Parathyroid adenoma (tissue), 2 donors: ENCODE results near the gene VDAC2.
"Not testable (repeated sequence)": the region's sequence is repeated elsewhere in the genome, so short reads cannot be mapped to it uniquely, and the experiment has no call there.

Source experiments
- H2AFZ ChIP-seq: fragments of 300-600 bp; sonication (generic); one replicate; pipeline ENCODE4 v1.7.0; 2017; ENCODE audit warnings: antibody characterized with exemption, mild to moderate bottlenecking
- H3K27ac ChIP-seq: fragments of 300-600 bp; sonication (generic); one replicate; pipeline ENCODE4 v1.7.0; 2017
- H3K27me3 ChIP-seq: fragments of 300-600 bp; sonication (generic); one replicate; pipeline ENCODE4 v1.7.0; 2017; ENCODE audit warnings: low read length; ENCODE audit not compliant: control insufficient read depth, insufficient read depth
- H3K36me3 ChIP-seq: fragments of 300-600 bp; sonication (generic); one replicate; pipeline ENCODE4 v1.7.0; 2017; ENCODE audit warnings: low read length; ENCODE audit not compliant: control insufficient read depth, insufficient read depth
- H3K4me1 ChIP-seq: fragments of 300-600 bp; sonication (generic); one replicate; pipeline ENCODE4 v1.7.0; 2017; ENCODE audit warnings: control low read depth
- H3K4me2 ChIP-seq: fragments of 300-600 bp; sonication (generic); one replicate; pipeline ENCODE4 v1.7.0; 2017; ENCODE audit warnings: low read length
- H3K4me3 ChIP-seq: fragments of 300-600 bp; sonication (generic); one replicate; pipeline ENCODE4 v1.7.0; 2017; ENCODE audit warnings: low read depth, low read length
- H3K79me2 ChIP-seq: fragments of 300-600 bp; sonication (generic); one replicate; pipeline ENCODE4 v1.7.0; 2017; ENCODE audit warnings: control low read depth
- H3K9ac ChIP-seq: fragments of 300-600 bp; sonication (generic); one replicate; pipeline ENCODE4 v1.7.0; 2017; ENCODE audit warnings: mild to moderate bottlenecking
- H3K9me3 ChIP-seq: fragments of 300-600 bp; sonication (generic); one replicate; pipeline ENCODE4 v1.7.0; 2017; ENCODE audit warnings: low read length; ENCODE audit not compliant: control insufficient read depth
- CTCF ChIP-seq: fragments of 300-600 bp; sonication (generic); IDR thresholded peaks from one replicate; pipeline ENCODE4 v1.7.0; 2017; ENCODE audit warnings: antibody characterized with exemption, mild to moderate bottlenecking
- donor health status: primary hyperparathyroidism.

VDAC2 gene

DNA sequence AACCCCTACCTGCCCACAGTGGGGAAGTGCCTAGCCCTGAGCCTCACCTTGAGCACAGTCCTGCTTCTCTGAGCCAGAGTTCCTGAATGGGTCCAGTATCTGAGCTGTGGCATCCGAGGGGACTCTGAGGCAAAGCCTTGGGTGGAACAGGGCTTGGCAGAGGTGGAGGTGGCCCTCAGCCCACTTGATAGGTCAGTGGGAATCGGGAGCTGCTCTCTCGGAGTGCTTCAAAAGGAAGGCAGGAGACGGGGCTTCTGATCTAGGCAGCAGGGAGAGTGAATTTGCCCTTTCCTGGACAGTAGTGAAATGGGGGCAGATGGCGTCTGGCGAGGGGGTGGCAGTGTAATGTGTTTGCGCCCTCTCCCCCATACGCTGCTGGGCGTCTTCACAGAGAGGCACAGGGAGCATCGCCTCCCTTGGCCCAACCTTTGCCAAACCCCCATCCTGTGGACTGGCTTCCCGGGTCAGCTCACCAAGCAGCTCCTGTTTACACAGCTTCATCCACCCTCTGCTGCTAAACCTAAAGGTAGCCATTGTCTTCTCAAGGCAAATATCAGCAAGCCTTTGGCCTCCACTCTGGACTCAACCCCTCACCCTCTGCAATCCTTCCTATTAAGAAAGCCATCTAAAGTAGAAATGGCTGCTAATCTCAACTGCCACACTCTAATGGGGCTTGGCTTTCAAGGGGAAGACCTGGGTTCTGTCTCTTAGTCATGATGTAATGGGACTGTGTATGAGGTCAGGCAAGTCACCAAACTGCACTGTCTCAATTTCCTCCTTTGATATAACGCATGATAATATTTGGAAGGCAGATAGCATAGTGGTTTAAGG lies 21.1 kb upstream of the VDAC2 start:
- H3K27me3 ChIP-seq: no peaks in the 10 kb centered on the region

GRCh38 chr10:75191821-75192568 lies 18.6 kb upstream of the VDAC2 start:
- Histone ChIP-seq H3K9ac (no peak overlapping the region), H3K4me3 (no peak overlapping the region), H3K79me2 (peaks cover 10% of the 10 kb centered on the region), H3K27ac (no peak overlapping the region), H3K27me3 (no peaks in the 10 kb centered on the region), H2AFZ (no peak overlapping the region), H3K4me1 (no peaks in the 10 kb centered on the region), H3K9me3 (no peaks in the 10 kb centered on the region), H3K4me2 (no peak overlapping the region), H3K36me3 (no peaks in the 10 kb centered on the region)
- TF ChIP-seq CTCF: no peak

More for the DNA sequence above, 21.1 kb upstream of the VDAC2 start:
- H3K4me1 ChIP-seq: no peaks in the 10 kb centered on the region
- H3K27ac ChIP-seq: no peak overlapping the region
- H3K79me2 ChIP-seq: peaks cover 3% of the 10 kb centered on the region
- H3K9me3 ChIP-seq: no peaks in the 10 kb centered on the region
- TF ChIP-seq CTCF: no peak
- no peak overlapping the region for H3K4me2 ChIP-seq
- no peak overlapping the region for H2AFZ ChIP-seq
- H3K9ac ChIP-seq: no peak overlapping the region
- H3K4me3 ChIP-seq: no peak overlapping the region
- H3K36me3 ChIP-seq: no peaks in the 10 kb centered on the region

DNA sequence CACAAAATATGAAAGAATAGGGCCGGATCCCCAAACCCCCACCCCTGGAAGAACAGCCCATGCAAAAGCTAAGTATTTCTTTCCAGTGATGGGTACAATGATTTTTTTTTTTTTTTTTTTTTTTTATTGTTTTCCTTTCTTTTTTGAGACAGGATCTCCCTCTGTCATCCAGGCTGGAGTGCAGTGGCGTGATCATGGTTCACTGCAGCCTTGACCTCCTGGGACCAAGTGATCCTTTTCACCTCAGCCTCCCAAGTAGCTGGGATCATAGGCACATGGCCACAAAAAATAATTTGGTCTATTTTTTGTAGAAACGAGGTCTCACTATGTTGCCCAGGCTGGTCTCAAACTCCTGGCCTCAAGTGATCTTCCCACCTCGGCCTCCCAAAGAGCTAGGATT lies 16.0 kb upstream of the VDAC2 start:
- peaks cover 10% of the 10 kb centered on the region for H3K79me2 ChIP-seq
- not testable (repeated sequence) for H3K4me1 ChIP-seq, H3K9me3 ChIP-seq, H3K27me3 ChIP-seq, H3K36me3 ChIP-seq, H3K4me3 ChIP-seq, H3K27ac ChIP-seq, H3K4me2 ChIP-seq, H3K9ac ChIP-seq, H2AFZ ChIP-seq

DNA sequence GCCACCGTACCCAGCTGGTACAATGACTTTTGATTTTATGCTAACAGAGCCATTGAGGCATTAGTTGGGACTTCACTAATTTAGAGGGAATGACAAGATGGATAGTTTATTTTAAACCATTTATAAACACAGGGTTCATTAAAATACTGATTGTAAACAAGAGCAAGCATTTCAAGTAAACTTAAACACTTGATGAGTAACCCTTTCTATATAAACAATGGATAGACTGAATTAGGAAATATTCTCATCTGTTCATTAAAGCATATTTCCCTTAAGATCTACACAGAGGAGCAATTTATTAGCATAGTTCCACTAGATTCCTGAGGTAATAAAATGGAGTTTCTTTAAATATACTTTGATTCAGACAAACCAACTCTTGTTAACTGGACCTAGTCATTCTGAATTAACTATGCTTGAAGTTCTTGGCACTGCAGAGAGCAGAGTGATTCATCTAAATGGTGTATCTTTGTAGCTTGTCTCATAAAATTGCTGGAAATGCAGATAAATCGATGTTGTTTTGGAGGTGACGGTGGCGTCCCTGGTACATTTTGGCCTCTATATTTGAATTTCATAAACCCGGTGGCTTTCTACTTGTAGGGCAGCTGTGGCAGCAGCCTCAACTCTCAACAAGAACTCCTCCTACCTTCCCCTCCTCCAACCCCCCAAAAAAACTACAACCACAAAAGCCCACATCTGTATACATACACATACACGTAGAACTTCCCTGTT lies 15.4 kb upstream of the VDAC2 start:
- TF ChIP-seq CTCF: no peak
- Histone ChIP-seq H3K4me2 (no peak overlapping the region), H3K79me2 (peaks cover 10% of the 10 kb centered on the region), H3K9me3 (no peaks in the 10 kb centered on the region), H3K9ac (no peak overlapping the region), H2AFZ (no peak overlapping the region), H3K4me1 (no peaks in the 10 kb centered on the region), H3K4me3 (no peak overlapping the region), H3K27ac (no peak overlapping the region), H3K36me3 (no peaks in the 10 kb centered on the region), H3K27me3 (no peaks in the 10 kb centered on the region)

- Histone ChIP-seq H3K9me3 (no peaks in the 10 kb centered on the region), H3K9ac (no peak overlapping the region), H3K27ac (no peak overlapping the region), H3K36me3 (no peaks in the 10 kb centered on the region), H3K4me3 (no peak overlapping the region), H3K4me2 (no peak overlapping the region), H3K27me3 (no peaks in the 10 kb centered on the region), H3K79me2 (peaks cover 7% of the 10 kb centered on the region), H3K4me1 (no peaks in the 10 kb centered on the region), H2AFZ (no peak overlapping the region)
- TF ChIP-seq CTCF: no peak
These were observed 13.5 kb upstream of the VDAC2 start for GRCh38 chr10:75197066-75197465.
